HepG2 (cell line): ENCODE data around the gene PPOX. TPM values are rescaled to one million over a fixed set of nuclear protein-coding genes. Genes with fewer than 3 reads are reported as not detected.

Experiments used
- AGO1 ChIP-seq: fragments of 200-400 bp; formaldehyde crosslinking; IDR thresholded peaks from 2 replicates; pipeline ENCODE4 v1.6.1; 2017; ENCODE audit warnings: mild to moderate bottlenecking, low read depth, low read length, moderate library complexity; ENCODE audit not compliant: poor library complexity, severe bottlenecking
- EED ChIP-seq: sonication (generic); formaldehyde crosslinking; IDR thresholded peaks from 2 replicates; pipeline ENCODE4 v1.5.0; 2020; ENCODE audit warnings: mild to moderate bottlenecking, missing genetic modification reagents
- ELF4 ChIP-seq: sonication (generic); formaldehyde crosslinking; IDR thresholded peaks from 2 replicates; pipeline ENCODE4 v1.5.0; 2020; ENCODE audit warnings: missing genetic modification reagents, mild to moderate bottlenecking, moderate library complexity, borderline replicate concordance
- HMGXB4 ChIP-seq, 2 experiments: sonication (generic) in 1 of 2; formaldehyde crosslinking in 1 of 2; IDR thresholded peaks; 2 replicates each; pipeline versions ENCODE4 v1.4.0 to v1.6.1; 2018 to 2020; ENCODE audit warnings: missing genetic modification reagents in 2 of 2, borderline replicate concordance in 1 of 2, low read depth in 1 of 2, mild to moderate bottlenecking in 1 of 2, missing biosample characterization in 1 of 2
- HOXA9 ChIP-seq: sonication (generic); formaldehyde crosslinking; IDR thresholded peaks from 2 replicates; pipeline ENCODE4 v1.8.1; 2022; ENCODE audit warnings: missing genetic modification reagents, mild to moderate bottlenecking, moderate library complexity, borderline replicate concordance
- ISL2 ChIP-seq: sonication (generic); formaldehyde crosslinking; IDR thresholded peaks from 2 replicates; pipeline ENCODE4 v1.5.0; 2020; ENCODE audit warnings: missing genetic modification reagents
- JUND ChIP-seq: sonication (generic); formaldehyde crosslinking; IDR thresholded peaks from 2 replicates; pipeline ENCODE4 v1.8.0; 2022; ENCODE audit warnings: mild to moderate bottlenecking, missing genetic modification reagents
- MEF2D ChIP-seq: sonication (generic); formaldehyde crosslinking; IDR thresholded peaks from 2 replicates; pipeline ENCODE4 v1.5.1; 2020; ENCODE audit warnings: mild to moderate bottlenecking, missing genetic modification reagents
- MTA1 ChIP-seq: sonication (generic); formaldehyde crosslinking; IDR thresholded peaks from 2 replicates; pipeline ENCODE4 v1.4.0; 2020; ENCODE audit warnings: missing genetic modification reagents, mild to moderate bottlenecking, borderline replicate concordance
- MTERF4 ChIP-seq: sonication (generic); formaldehyde crosslinking; IDR thresholded peaks from 2 replicates; pipeline ENCODE4 v1.8.0; 2023; ENCODE audit warnings: mild to moderate bottlenecking, missing genetic modification reagents
- NFRKB ChIP-seq: fragments of 450-650 bp; IDR thresholded peaks from 2 replicates; pipeline ENCODE4 v1.6.1; 2017
- NONO ChIP-seq, 2 experiments: fragments of 450-650 bp in 1 of 2; sonication (generic) in 1 of 2; formaldehyde crosslinking in 1 of 2; IDR thresholded peaks in 1 of 2; conservative IDR thresholded peaks in 1 of 2; 2 replicates each; pipeline versions ENCODE4 v1.6.1 to v1.8.0; 2017 to 2022; ENCODE audit warnings: mild to moderate bottlenecking in 1 of 2, missing genetic modification reagents in 1 of 2, moderate library complexity in 1 of 2
- PAF1 ChIP-seq: IDR thresholded peaks from 2 replicates; pipeline ENCODE4 v1.6.1; 2016; ENCODE audit warnings: missing genetic modification reagents, missing compliant biosample characterization
- RBM22 ChIP-seq: fragments of 200-400 bp; formaldehyde crosslinking; optimal IDR thresholded peaks from 2 replicates; pipeline ENCODE3; 2017; ENCODE audit warnings: mild to moderate bottlenecking, low read length, moderate library complexity
- RBM39 ChIP-seq: fragments of 200-400 bp; formaldehyde crosslinking; IDR thresholded peaks from one replicate; pipeline ENCODE4 v1.6.1; 2018; ENCODE audit warnings: antibody characterized with exemption, mild to moderate bottlenecking, low read depth, low read length; ENCODE audit not compliant: poor library complexity, severe bottlenecking
- RCOR2 ChIP-seq: IDR thresholded peaks from 2 replicates; pipeline ENCODE4 v1.6.1; 2016; ENCODE audit warnings: missing biosample characterization, missing genetic modification reagents
- RXRB ChIP-seq: IDR thresholded peaks from 2 replicates; pipeline ENCODE4 v1.6.1; 2016; ENCODE audit warnings: borderline replicate concordance, missing genetic modification reagents, missing compliant biosample characterization
- SIN3B ChIP-seq: fragments of 150-350 bp; IDR thresholded peaks from 2 replicates; pipeline ENCODE4 v1.6.1; 2014; ENCODE audit warnings: low read length
- TEF ChIP-seq: sonication (generic); formaldehyde crosslinking; IDR thresholded peaks from 2 replicates; pipeline ENCODE4 v1.5.0; 2020; ENCODE audit warnings: missing genetic modification reagents
- ZNF275 ChIP-seq: sonication (generic); formaldehyde crosslinking; IDR thresholded peaks from 2 replicates; pipeline ENCODE4 v1.8.0; 2022; ENCODE audit warnings: missing genetic modification reagents, mild to moderate bottlenecking, inconsistent platforms, borderline replicate concordance
- ZNF317 ChIP-seq: sonication (generic); formaldehyde crosslinking; IDR thresholded peaks from 2 replicates; pipeline ENCODE4 v1.5.0; 2020; ENCODE audit warnings: mild to moderate bottlenecking, missing genetic modification reagents
- ZNF331 ChIP-seq: sonication (generic); formaldehyde crosslinking; IDR thresholded peaks from 2 replicates; pipeline ENCODE4 v1.4.0; 2020; ENCODE audit warnings: missing genetic modification reagents
- ZNF335 ChIP-seq: sonication (generic); formaldehyde crosslinking; IDR thresholded peaks from 2 replicates; pipeline ENCODE4 v1.4.0; 2020; ENCODE audit warnings: missing genetic modification reagents
- ZNF552 ChIP-seq: sonication (generic); formaldehyde crosslinking; IDR thresholded peaks from 2 replicates; pipeline ENCODE4 v1.9.0; 2022; ENCODE audit warnings: missing genetic modification reagents, mild to moderate bottlenecking, borderline replicate concordance
- ZNF572 ChIP-seq: sonication (generic); formaldehyde crosslinking; IDR thresholded peaks from 2 replicates; pipeline ENCODE4 v1.5.1; 2020; ENCODE audit warnings: mild to moderate bottlenecking, missing genetic modification reagents
- ZNF761 ChIP-seq: sonication (generic); formaldehyde crosslinking; conservative IDR thresholded peaks from 2 replicates; pipeline ENCODE4 v1.4.0; 2020; ENCODE audit warnings: mild to moderate bottlenecking, missing genetic modification reagents
- polyA plus RNA-seq, 8 experiments: library from polyadenylated mRNA; depleted of rRNA in 3 of 8; stranded (reverse) in 7 of 8; unstranded in 1 of 8; fragments of >200 nt; fragmentation: Illumina TruSeq in 4 of 8; extraction: Trizol in 4 of 8; gene quantifications; 2 replicates each; pipeline versions ENCODE4 v1.2.1 to v1.2.3, GENCODE V29; 2011 to 2016; ENCODE audit warnings: low read depth in 4 of 8, missing spikeins in 1 of 8, mixed read lengths in 1 of 8; ENCODE audit not compliant: insufficient read depth in 1 of 8
- total RNA-seq, 5 experiments: library from RNA; depleted of rRNA; stranded (reverse); fragments of >200 nt; fragmentation: Illumina TruSeq; extraction: Trizol; gene quantifications; 2 replicates each; pipeline ENCODE4 v1.2.3, GENCODE V29; 2016; ENCODE audit warnings: low read depth in 1 of 5

Gene PPOX
- total and polyA plus RNA-seq, 2 of the 13 experiments (the other 11 are each of a cell fraction or from before 2014, with no cell fraction given), result 15.5 to 27.7 TPM

- no peak for TF ChIP-seq RBM39
- no peak for TF ChIP-seq EED
- TF ChIP-seq ZNF761 (CRISPR knock-in tag), result no peak
- peak; percentile 52 for TF ChIP-seq RBM22
- TF ChIP-seq NFRKB, result no peak
- TF ChIP-seq ZNF552, result no peak
- no peak for TF ChIP-seq ELF4 (CRISPR knock-in tag)
- no peak for TF ChIP-seq SIN3B
- TF ChIP-seq NONO (IDR thresholded peaks at IDR 0.05), result no peak
- TF ChIP-seq NONO (CRISPR knock-in tag; conservative IDR thresholded peaks at IDR 0.05), result no peak; the same call in 1 of the 2 replicates
- TF ChIP-seq ZNF331, result no peak
- TF ChIP-seq ISL2 (CRISPR knock-in tag), result no peak
- peak; percentile 4; the same call in 1 of the 2 replicates for TF ChIP-seq RXRB (CRISPR knock-in tag)
- no peak for TF ChIP-seq ZNF572 (CRISPR knock-in tag)
- TF ChIP-seq JUND (CRISPR knock-in tag), result no peak
- TF ChIP-seq HMGXB4 (CRISPR knock-in tag; IDR thresholded peaks at IDR 0.05; ENCODE audit: borderline replicate concordance in 1 of 2, low read depth in 1 of 2), result no peak
- no peak for TF ChIP-seq TEF (CRISPR knock-in tag)
- TF ChIP-seq HOXA9 (CRISPR knock-in tag), result peak; percentile 52; the same call in 1 of the 2 replicates
- no peak for TF ChIP-seq ZNF275 (CRISPR knock-in tag)
- TF ChIP-seq AGO1, result no peak
- TF ChIP-seq MEF2D (CRISPR knock-in tag), result no peak
- no peak for TF ChIP-seq ZNF317 (CRISPR knock-in tag)
- no peak for TF ChIP-seq MTERF4 (CRISPR knock-in tag)
- peak; percentile 86 for TF ChIP-seq PAF1 (CRISPR knock-in tag)
- TF ChIP-seq ZNF335 (CRISPR knock-in tag), result no peak
- no peak for TF ChIP-seq RCOR2 (CRISPR knock-in tag)
- no peak for TF ChIP-seq MTA1
Observed at GRCh38 chr1:161219078-161219892, 53.1 kb downstream of the PPOX start (continued).
